ENCODE results near the gene CFAP299. TPM values are rescaled to one million over a fixed set of nuclear protein-coding genes. Genes with fewer than 3 reads are reported as not detected.
A peak's percentile ranks its signal among the peaks of the same experiment; 100 is the strongest.

Gene CFAP299
- total and polyA plus RNA-seq, 9 of the 15 experiments (the other 6 are each of a cell fraction or from before 2014, with no cell fraction given), result 0.09 to 3.0 (median 0.76) TPM

DNA sequence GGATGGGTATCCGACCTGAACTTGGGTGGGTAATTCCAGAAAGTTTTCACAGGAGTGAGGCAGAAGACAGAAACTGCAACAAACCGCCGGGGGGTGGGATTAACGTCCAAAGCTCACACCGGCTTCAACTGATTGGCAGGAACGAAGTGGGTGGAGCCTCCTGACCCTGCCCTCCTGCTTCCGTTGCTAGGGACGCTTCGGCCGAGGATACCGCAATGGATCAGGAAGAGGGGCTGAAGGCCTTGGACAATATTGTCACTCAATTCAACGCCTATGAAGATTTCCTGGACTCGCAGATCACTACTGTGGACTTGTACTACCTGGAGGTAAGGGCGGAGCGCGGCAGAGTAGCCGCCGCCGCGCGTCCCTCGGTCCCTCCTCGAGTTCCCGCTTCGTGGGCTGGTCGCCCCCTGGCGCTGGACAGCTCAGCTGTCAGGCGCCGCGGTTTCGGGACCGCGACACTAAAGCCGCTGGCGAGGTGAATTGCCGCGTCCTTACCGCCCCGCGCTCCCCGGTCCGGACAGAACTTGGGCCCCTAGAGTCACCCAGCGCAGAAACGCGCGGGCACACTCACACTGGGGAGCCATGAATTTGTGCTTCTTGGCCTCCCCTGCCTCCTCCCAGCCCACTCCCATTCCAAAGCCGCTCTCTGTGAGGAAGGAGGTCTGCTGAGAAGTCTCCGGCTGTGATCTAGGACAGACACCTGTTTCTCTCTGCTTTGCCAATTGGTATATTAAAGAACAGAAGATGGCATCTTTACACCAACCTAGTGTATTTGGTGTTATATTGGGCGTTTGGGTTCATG is at the start of gene CFAP299 (continued):
- no peak for TF ChIP-seq POLR3A (IDR thresholded peaks at IDR 0.05; ENCODE audit: borderline replicate concordance, extremely low read depth, insufficient read depth, insufficient read length)
- peak; percentile 46; the same call in 1 of the 2 replicates for TF ChIP-seq RBFOX2 (IDR thresholded peaks at IDR 0.05; ENCODE audit: low read depth, low read length)
- TF ChIP-seq MIER1 (IDR thresholded peaks at IDR 0.05; ENCODE audit: low read depth), result no peak
- TF ChIP-seq, protein P1, sequence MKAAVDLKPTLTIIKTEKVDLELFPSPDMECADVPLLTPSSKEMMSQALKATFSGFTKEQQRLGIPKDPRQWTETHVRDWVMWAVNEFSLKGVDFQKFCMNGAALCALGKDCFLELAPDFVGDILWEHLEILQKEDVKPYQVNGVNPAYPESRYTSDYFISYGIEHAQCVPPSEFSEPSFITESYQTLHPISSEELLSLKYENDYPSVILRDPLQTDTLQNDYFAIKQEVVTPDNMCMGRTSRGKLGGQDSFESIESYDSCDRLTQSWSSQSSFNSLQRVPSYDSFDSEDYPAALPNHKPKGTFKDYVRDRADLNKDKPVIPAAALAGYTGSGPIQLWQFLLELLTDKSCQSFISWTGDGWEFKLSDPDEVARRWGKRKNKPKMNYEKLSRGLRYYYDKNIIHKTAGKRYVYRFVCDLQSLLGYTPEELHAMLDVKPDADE (conservative IDR thresholded peaks at IDR 0.05; ENCODE audit: control insufficient read depth, low read depth, low read length), result peak; percentile 90
- no peak for TF ChIP-seq ZNF445 (CRISPR knock-in tag; IDR thresholded peaks at IDR 0.05; ENCODE audit: low read depth)
- TF ChIP-seq ZBTB17 (CRISPR knock-in tag; IDR thresholded peaks at IDR 0.05), result no peak
- peak; percentile 89 for TF ChIP-seq E2F3 (CRISPR knock-in tag; IDR thresholded peaks at IDR 0.05)
- TF ChIP-seq SMARCE1 (IDR thresholded peaks at IDR 0.05), result no peak
- TF ChIP-seq MYNN (IDR thresholded peaks at IDR 0.05), result no peak
- TF ChIP-seq MYNN (CRISPR knock-in tag; IDR thresholded peaks at IDR 0.05), result no peak
- TF ChIP-seq ASH1L (IDR thresholded peaks at IDR 0.05; ENCODE audit: borderline replicate concordance, low read depth, partially characterized antibody), result no peak
- TF ChIP-seq, protein P2, sequence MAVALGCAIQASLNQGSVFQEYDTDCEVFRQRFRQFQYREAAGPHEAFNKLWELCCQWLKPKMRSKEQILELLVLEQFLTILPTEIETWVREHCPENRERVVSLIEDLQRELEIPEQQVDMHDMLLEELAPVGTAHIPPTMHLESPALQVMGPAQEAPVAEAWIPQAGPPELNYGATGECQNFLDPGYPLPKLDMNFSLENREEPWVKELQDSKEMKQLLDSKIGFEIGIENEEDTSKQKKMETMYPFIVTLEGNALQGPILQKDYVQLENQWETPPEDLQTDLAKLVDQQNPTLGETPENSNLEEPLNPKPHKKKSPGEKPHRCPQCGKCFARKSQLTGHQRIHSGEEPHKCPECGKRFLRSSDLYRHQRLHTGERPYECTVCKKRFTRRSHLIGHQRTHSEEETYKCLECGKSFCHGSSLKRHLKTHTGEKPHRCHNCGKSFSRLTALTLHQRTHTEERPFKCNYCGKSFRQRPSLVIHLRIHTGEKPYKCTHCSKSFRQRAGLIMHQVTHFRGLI (CRISPR knock-in tag; IDR thresholded peaks at IDR 0.05), result no peak
- TF ChIP-seq, protein P3, sequence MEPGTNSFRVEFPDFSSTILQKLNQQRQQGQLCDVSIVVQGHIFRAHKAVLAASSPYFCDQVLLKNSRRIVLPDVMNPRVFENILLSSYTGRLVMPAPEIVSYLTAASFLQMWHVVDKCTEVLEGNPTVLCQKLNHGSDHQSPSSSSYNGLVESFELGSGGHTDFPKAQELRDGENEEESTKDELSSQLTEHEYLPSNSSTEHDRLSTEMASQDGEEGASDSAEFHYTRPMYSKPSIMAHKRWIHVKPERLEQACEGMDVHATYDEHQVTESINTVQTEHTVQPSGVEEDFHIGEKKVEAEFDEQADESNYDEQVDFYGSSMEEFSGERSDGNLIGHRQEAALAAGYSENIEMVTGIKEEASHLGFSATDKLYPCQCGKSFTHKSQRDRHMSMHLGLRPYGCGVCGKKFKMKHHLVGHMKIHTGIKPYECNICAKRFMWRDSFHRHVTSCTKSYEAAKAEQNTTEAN (CRISPR knock-in tag; IDR thresholded peaks at IDR 0.05), result no peak
- no peak for TF ChIP-seq MEF2A (IDR thresholded peaks at IDR 0.05; ENCODE audit: control insufficient read depth, low read depth, low read length)
- no peak for TF ChIP-seq PRPF4 (IDR thresholded peaks at IDR 0.05; ENCODE audit: insufficient read depth, low read depth, low read length, poor library complexity, severe bottlenecking)
- TF ChIP-seq, protein P4, sequence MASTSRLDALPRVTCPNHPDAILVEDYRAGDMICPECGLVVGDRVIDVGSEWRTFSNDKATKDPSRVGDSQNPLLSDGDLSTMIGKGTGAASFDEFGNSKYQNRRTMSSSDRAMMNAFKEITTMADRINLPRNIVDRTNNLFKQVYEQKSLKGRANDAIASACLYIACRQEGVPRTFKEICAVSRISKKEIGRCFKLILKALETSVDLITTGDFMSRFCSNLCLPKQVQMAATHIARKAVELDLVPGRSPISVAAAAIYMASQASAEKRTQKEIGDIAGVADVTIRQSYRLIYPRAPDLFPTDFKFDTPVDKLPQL (IDR thresholded peaks at IDR 0.05; ENCODE audit: extremely low read depth, insufficient read length), result no peak
- TF ChIP-seq WHSC1 (IDR thresholded peaks at IDR 0.05; ENCODE audit: low read length), result no peak
- TF ChIP-seq TARDBP (IDR thresholded peaks at IDR 0.05), result no peak
- no peak for TF ChIP-seq NR3C1 (CRISPR knock-in tag; IDR thresholded peaks at IDR 0.05)
- TF ChIP-seq C11orf30 (IDR thresholded peaks at IDR 0.05; ENCODE audit: low read depth), result no peak
- TF ChIP-seq CBFB (CRISPR knock-in tag; IDR thresholded peaks at IDR 0.05), result peak; percentile 85

Measured in K562 (cell line).